NAMALWA (cell line): ENCODE data around the gene ARHGAP26.

Experiments
- DNase-seq: peaks from one replicate; pipeline ENCODE4 v3.0.0-alpha.2; 2015; ENCODE audit warnings: low spot score

Gene ARHGAP26

DNA sequence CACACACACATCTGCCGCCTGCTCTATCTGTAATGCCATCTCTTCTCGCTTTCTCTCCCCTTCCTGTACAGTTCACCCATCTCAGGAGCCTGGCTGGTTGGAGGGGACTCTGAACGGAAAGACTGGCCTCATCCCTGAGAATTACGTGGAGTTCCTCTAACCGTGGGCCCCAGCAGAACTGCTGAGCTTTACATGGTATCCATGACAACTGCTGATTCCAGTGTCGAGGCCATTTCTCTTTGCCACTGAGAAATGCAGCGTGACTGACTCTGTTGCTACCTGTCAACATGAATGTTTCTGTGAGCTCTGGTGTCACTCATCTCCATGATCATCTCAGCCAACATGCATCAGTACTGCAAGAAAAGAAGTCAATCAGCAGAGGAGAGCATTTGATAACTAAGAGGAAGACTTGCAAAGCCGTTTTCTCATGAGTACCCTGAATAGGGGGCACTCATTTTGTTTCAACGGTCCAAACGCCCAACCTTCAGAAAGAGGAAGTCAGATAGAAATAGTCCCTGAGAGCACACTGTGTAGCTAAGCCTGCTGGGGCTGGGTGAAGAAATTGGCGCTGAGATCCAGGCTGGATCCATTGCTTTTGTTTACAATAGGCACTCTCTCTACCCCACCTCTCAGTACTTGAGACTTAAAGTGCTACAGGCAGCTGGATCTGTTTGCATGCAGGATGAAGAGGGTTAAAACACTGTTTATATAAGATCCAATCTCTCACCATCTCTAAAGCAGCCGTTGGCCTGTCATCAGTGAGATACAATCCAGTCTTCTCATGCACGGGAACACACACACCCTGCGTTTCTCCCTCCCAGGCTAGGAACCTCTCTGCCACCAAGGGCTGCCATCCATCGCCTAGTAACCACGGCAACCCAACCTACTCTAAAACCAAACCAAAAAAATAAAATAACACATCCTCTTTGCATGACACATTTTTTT is 452.4 kb downstream of the ARHGAP26 start:
- peak; percentile 85 for DNase-seq

DNA sequence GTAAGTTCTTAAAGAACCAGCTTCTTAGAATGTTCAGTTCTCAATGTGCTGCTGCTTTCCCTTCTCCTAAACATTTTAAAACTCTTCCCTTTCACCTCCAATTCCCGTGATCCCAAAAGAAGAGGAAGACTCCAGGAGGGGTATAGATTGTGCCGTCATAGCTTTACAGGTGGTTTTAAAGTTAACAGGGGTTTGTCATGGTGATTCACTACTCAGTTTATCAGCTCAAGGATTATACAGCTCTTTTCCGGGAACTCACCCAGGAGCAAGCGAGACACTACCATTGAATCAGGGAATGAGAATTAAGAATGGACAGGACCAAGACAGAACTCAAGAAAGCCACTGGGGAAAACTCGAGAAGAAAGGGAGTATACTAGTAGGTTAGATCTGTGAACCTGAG is 454.5 kb downstream of the ARHGAP26 start:
- no peak for DNase-seq

DNA sequence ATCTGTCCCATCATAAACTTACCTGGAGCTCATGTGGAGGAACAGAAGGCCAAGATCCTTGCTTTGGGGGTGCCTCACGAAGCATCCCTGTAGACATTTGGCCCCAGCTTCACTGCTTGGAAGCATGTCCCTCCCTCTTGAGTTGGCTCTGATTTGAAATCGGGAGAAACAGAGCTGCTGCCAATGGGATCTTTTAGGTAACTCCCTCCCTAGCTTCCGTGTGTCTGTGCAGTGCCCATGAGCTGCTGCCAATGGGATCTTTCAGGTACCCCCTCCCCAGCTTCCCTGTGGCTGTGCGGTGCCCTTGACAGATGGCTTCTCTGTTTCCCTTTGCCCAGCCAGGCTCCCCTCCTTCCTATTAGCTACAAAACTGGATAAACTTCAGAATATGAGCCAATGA is 455.3 kb downstream of the ARHGAP26 start:
- DNase-seq: no peak

DNA sequence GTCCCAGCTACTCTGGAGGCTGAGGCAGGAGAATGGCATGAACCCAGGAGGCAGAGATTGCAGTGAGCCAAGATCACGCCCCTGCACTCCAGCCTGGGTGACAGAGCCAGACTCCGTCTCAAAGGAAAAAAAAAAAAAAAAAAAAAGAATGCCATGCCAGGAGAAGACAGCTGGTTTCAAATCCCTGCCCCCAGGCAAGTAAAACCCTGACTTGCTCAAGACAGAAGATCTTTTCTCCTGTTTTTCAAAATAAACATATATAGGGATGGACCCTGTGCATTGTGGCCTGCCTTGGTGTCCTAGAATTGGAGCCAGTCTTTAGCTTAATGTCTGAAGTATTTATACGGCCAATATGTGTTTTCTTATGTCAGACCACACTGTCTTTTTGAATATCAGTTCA is 456.2 kb downstream of the ARHGAP26 start:
- DNase-seq: no peak

DNA sequence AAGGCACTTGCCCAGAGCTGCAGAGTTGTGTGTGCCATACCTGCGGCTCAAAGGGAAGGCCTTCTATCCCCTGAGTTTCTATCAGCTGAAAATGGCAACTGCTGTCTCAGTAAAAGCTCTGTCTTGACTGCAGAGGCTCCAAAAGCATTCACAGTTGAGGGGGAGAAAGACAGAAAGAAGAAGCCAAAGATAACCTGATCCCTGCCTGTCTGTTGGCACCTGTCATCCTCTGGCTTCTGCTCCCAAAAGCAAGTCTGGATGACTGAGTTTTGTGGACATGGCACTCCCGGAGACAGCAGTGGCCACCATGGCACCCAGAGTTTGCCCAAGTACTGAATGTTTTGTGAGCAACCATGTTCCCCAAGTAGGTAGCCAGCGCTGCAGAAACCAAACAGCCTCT is 456.7 kb downstream of the ARHGAP26 start:
- no peak for DNase-seq

DNA sequence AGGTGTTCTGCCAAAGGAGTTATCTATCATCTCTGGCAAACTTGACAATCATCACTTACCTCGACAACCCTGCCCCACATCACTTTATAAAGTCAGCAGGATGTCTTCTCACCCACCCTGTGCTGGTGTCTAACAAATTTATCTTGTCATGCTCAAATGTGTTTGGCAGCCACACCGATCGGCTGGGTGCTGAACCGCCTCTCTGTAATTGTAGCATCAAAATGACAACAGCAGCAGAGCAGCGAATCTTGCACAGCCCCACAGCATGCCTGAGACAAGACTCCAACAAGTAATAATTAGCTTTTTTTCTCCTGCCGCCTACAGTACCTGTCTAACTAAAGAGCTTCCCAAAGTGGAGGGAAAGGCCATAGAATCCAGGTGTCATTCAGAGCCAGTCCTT is 457.1 kb downstream of the ARHGAP26 start:
- no peak for DNase-seq

DNA sequence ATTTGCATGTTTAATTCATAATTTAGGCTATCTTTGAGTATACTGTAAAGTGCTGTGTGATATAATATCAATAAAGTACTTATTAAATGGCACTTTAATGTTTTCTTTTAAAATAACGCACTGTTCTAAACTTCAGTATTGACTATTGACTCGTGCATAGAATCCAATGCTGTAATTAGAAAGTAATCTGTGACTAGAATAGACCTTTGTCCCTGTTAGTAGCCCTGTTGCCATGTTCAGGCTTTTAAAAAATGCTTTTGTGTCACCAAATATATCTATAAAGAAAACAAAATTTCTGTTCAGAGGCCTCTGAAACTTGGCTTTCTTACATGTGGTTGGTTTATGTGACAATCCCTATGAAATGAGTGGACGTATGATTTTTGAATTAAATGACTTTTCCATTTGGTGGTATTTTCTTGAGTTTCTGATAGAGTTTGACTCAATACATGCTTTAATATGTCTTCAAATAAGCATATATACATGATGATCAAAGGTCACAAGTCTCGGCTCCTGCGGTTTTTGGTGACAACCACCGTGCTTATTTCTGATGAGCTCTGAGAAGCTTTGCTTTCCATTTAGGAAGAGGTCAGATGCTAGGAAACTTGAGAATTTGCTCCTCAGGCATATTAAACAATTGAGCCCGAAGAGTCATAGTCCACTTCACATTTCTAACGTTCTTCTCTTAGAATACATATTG is 458.6 kb downstream of the ARHGAP26 start:
- no peak for DNase-seq

DNA sequence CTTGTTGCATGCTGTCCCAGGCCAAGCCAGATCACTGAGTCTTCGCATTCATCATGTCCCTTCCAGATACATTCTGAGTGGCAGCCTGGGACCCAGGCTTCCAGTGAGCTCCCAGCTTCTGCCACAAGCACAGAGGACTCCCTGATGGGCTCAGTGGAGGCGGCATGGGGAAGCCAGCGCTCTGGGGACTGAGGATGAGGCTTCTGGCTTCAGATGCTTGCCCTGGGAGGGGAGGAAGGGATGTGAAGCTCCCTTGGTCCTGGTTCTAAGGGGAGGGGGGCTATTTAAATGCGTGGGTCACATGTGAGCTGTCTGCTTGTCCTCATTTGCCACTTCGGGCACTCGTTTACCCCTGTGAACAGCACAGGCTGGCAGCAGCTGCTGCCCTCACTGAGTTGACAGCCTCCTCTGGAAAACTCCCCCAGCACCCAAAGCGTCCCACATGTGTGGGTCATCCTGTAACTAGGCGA is 459.3 kb downstream of the ARHGAP26 start:
- peak; percentile 67 for DNase-seq

DNA sequence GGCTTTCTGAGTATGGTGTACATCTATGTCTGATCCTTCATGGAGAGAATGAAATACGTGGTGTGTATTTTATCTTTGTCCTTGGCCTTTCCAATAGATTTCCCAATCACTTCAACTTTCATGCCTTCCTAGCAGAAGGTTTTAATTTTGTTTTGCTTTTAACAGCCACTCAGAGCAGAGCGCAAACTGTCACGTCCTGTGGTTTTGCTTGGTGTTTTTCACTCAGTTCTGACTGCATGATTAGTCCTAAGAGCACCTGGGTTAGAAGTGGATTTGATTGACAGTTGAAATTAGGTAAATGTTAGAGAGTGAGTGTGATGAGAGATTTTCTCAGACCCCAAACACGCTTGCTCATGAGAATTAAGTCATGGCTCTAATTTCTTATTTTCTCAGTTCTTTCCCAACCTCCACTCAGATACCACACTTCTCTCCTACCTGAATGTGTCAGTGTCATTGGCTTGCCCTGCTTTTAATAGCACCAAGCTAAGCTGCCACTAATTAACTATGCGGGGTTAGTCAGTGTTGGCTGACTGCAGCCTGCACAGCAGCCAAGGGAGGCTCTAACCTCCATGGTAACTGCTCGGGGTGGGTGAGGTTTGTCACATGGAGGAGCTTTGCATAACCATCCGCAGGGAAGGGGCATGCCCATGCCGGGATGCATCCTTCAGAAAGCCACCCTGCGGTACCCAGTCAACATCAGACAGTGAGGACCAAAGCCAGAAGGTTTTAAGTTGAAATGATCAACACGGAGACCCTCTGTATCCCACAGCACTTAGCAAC is 459.9 kb downstream of the ARHGAP26 start:
- DNase-seq: peak; percentile 85

DNA sequence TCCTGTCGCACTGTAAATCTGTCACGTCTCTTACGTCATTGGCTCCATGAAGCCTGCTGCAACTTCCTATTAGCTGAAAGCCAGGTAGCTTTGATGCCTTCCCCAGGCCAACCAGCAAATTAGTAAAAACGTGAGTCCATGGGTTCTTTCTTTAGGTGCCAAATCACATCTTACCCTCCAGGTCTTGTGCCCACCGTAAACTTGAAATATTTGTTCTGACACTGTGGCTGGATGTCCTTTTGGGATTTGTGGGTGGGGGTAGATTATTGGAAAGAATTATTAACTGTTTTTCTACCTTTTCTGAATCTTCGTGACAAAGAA is 460.5 kb downstream of the ARHGAP26 start:
- no peak for DNase-seq

DNA sequence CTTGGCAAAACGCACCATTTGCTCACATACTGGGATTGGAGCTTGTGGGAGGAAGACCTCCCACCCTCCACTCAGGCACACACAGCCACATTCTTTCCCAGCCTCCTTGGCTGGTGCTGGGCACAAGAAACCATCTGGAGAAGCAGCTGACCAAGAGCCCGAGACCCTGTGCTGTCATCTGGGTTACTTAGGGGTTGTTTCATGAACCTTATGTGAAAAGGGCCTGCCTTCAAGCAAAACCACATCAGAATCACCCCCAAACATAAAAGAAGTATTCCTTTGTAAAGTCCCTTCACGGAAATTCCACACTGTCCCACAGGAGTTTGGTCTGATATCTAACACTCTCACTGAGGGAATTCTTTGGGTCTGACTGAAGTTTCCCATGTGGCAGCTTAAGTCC is 461.2 kb downstream of the ARHGAP26 start:
- DNase-seq: no peak

DNA sequence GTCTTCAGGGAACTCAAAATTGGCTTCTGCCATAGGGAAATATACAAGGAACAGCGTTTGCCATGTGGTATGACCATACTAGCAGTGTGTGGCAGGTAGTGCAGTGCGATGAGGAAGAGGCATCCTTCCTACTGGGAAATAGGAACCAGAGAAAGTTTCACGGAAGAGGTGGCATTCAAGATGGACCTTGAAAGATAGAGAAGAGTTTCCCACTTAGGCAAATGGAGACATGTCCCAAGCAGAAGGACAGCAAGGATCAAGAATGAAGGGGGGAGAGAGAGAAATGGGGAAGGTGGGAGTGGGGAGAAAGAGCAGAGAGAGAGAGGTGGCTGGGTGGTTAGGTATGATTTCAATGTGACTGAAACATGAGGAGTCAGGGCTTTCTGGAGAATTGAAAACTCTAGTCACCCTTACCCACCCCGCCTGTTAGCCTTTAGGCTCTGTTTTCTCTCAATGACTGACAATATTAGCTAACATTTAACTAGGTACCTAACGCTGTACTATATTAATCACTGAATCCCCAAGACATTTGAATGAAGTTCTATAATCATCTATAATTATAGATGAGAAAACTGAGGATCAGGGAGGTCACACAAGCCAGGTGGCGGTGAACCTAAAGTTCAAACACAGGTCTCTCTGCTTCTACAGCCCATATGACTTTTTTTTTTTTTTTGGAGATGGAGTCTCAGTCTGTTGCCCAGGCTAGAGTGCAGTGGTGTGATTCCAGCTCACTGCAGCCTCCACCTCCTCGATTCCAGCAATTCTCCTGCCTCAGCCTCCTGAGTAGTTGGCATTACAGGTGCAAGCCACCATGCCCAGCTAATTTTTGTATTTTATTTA is 462.0 kb downstream of the ARHGAP26 start:
- no peak for DNase-seq

DNA sequence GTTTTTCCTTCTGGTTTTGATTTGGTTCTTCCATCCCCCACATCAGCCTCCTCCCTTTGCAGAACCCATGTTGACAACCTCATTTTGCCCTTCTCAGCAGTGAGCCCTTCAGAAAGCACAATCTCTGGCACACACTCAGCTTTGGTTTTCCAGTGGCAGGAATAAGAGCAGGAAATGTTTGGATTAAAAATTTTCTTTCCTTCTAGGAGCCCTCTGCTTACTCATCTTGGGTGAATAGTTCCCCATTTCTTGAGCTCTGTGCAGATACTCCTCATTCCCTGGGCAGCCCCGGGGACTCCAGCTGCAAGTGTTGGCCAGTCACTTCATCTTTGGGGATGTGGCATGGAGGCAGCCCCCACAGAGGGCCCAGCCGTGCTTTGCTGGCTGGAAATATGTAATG is 462.9 kb downstream of the ARHGAP26 start:
- DNase-seq: no peak

DNA sequence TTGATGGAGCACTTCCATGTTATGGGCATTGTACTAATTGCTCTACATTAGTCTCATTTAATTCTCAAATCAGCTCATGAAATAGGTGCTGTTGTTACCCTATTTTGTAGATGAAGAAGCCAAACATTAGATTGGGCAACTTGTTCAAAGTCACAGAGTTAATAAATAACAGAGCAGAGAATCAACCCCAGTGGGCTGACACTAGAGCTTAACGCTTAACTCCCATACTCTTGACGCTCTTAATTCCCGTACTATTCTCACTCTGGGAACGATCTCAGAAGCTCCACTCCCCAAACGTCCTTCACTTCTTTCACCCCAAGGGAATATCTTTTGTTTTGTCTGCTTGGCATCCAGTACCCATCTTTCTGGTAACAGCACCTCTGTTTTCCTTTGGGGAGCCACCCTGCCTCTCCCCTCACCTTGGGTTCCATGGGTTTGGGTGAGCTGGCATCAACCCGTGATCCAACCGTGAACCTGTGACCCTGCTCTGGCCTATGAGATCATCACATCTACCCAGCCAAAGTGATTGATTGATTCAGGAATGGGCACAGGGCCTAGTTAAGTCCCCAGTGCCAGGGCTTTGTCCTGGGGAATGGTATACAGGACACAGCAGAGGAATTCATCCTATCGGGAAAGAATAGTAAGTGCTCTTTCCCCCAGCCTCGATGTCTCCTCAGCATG is 464.1 kb downstream of the ARHGAP26 start:
- no peak for DNase-seq

DNA sequence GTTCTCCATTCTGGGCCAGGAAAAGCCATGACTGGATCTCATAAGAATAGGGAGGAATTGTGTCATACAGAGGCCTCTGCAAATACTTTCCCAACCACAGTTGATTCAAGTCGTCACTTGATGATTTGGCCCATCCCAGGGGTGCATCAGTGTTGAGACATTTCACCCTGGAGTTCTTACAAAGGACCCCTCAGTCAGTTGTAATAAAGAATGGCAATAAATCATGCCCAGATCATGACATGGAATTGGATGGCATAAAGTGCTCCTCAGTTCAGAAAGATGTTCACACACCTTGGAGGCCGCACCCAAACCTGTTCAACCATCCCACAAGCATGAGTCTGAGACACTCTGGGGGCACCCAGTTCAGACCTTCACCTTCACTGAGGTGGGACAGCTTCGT is 465.2 kb downstream of the ARHGAP26 start:
- DNase-seq: no peak

DNA sequence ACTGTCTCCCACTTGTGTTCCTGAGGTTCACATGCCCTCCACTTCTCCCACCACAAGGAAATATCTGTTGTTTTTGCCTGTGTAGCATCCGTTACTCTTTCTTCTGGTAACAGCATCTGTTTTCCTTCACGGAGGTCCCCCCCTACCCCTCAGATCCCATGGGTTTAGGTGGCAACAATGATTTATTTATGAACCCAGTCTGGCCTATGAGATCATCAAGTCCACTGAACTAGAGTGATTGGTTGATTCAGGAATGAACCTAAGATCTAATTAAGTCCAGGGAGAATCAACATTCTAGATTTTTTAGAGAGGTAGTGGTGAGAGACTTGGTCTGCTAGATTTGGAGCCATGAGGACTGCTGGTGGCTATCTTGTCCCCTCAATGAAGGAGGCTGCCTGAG is 466.5 kb downstream of the ARHGAP26 start:
- no peak for DNase-seq

DNA sequence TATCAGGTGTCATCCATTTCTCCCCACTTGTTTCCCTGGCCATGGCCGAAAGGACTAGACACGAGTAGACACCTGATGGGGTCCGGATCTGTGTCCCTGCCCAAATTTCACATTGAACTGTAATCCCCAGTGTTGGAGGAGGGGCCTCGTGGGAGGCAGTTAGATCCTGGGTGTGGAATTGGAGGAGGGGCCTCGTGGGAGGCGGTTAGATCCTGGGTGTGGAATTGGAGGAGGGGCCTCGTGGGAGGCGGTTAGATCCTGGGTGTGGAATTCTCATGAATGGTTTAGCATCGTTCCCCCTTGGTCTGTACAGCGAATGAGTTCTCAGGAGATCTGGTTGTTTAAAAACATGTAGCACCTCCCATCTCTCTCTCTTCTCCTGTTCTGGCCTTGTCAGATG is 467.5 kb downstream of the ARHGAP26 start:
- no peak for DNase-seq

DNA sequence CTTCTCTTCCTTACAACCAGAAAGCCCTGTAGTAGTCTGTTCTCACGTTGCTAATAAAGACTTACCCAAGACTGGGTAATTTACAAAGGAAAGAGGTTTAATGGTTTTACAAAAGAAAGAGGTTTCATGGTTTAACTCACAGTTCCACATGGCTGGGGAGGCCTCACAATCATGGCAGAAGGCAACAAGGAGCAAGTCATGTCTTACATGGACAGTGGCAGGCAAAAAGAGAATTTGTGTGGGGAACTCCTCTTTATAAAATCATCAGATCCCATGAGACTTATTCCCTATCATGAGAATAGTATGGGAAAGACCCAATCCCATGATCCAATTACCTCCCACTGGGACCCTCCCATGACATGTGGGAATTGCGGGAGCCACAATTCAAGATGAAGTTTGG is 468.4 kb downstream of the ARHGAP26 start:
- no peak for DNase-seq

DNA sequence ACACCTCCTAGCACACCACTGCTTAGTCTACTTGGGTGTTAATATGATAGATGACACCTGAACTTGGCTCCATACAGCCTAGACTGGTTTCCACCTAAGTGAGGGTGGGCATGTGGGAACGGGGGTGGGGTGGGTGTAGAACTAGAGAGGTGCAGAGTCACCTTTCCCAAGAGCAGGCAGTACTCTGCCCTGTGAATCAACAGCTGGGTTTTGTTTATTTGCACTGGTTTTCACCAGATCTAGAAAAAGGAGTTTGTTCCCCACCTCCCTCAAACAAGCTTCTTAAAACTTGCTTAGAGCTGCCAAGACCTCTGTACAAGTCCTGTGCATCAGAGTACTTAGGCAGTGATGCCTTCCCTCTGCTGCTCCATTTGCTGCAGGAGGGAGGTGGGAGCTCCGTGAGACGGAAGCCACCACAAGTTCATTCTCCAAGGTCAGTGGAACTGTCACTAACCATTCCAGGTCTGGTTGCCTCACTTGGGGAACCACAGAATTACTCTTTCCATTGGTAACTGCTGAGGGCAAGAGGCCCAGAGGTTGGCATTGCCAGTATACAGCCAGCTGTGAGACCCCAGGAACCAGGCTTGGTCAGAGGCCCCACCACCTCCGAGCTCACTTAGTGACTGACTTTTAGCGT is 469.8 kb downstream of the ARHGAP26 start:
- DNase-seq: no peak

DNA sequence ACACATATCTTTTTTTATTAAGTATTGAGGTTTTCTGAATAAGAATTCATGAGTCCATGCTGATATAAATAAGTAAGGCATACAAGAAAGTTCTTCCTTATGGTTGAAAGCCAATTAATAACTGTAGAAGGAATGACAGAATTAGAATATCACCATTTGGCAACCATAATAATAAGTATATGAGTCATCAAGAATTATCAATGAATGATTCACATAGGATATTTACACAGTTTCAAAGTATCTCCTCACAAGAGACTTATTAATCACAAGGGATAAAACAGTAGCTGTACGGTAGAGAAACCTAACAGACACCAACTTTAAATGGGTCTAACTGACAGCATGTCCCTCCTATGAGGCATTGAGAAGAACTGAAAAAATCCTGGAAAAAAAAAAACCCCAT is 471.7 kb downstream of the ARHGAP26 start:
- no peak for DNase-seq

DNA sequence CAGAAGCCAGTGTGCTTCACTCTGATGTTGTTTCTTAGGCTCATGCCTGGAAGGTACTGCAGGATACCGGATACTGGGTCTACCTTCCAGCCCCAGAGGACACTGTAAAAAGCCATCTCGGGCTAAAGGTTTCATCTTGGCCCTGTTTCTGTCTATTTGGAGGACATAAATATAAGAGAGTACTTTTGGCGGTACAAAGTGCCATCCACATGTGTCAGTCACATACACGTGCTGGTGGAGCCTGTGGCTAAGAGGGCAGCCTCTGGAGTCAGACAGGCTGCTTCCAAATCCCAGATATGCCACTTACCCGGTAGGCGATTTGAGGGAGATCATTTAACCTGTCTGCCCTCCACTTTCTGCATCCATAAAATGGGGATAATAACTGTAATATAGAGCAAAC is 472.9 kb downstream of the ARHGAP26 start:
- no peak for DNase-seq
